GM12875 (cell line): Measurements from ENCODE around the gene UBE2O.

Experiments used
- H3K4me3 ChIP-seq: one replicate; pipeline ENCODE4 v1.5.1; 2011; ENCODE audit warnings: low read depth, low read length, control low read depth
- CTCF ChIP-seq: IDR thresholded peaks from 2 replicates; pipeline ENCODE4 v1.5.1; 2011; ENCODE audit warnings: low read depth, mild to moderate bottlenecking, control low read depth, inconsistent platforms, low read length, moderate library complexity, borderline replicate concordance; ENCODE audit not compliant: insufficient read depth

The UBE2O gene

GRCh38 chr17:76388966-76389888 is 63.7 kb downstream of the UBE2O start:
- no peak overlapping the region for H3K4me3 ChIP-seq
- TF ChIP-seq CTCF = no peak

- no peak overlapping the region for H3K4me3 ChIP-seq
- no peak for TF ChIP-seq CTCF
Observed at GRCh38 chr17:76386966-76387765, 65.8 kb downstream of the UBE2O start.

GRCh38 chr17:76385892-76386786 is 66.8 kb downstream of the UBE2O start:
- H3K4me3 ChIP-seq = no peak overlapping the region
- peak; percentile 91 for TF ChIP-seq CTCF

- TF ChIP-seq CTCF = no peak
- peak overlapping the region; percentile 56 for H3K4me3 ChIP-seq
Observed at GRCh38 chr17:76384987-76385891, 67.7 kb downstream of the UBE2O start.

- peak within 1 kb of the TSS; percentile 56 for H3K4me3 ChIP-seq
- TF ChIP-seq CTCF = no peak
Observed at GRCh38 chr17:76384222-76384986, 68.5 kb downstream of the UBE2O start, which contains the start of gene SPHK1. Gene SPHK1 (plus strand): TSS chr17:76384609. CDS start chr17:76385645, 1,036 bp downstream.
